Keratinocyte (primary cell): ENCODE measurements around the gene CLCN2. TPM values are rescaled to one million over a fixed set of nuclear protein-coding genes. Genes with fewer than 3 reads are reported as not detected.

Source experiments
- DNase-seq: peaks from one replicate; pipeline ENCODE4 v3.0.0-alpha.2; 2011; ENCODE audit warnings: low read depth, missing footprints, low spot score
- FAIRE-seq: peaks from 2 replicates; lab custom pipeline; 2011; peaks lifted over from hg19 to GRCh38; lab: Jason Lieb, UNC
- H2AFZ ChIP-seq: 2 replicates; pipeline ENCODE4 v1.6.0; 2012; ENCODE audit warnings: low read length, control low read depth, inconsistent platforms; ENCODE audit not compliant: control insufficient read depth
- H3K27ac ChIP-seq: 2 replicates; pipeline ENCODE4 v1.5.1; 2011; ENCODE audit warnings: low read length; ENCODE audit not compliant: control insufficient read depth, insufficient read depth
- H3K27me3 ChIP-seq: 3 replicates; pipeline ENCODE4 v1.6.0; 2011; ENCODE audit warnings: low read length; ENCODE audit not compliant: control insufficient read depth, insufficient read depth; ENCODE audit errors: extremely low read depth
- H3K36me3 ChIP-seq, 2 experiments: 2 replicates in 1 of 2; 3 replicates in 1 of 2; pipeline ENCODE4 v1.5.1; 2011; ENCODE audit warnings: low read length in 2 of 2, mild to moderate bottlenecking in 1 of 2; ENCODE audit not compliant: control insufficient read depth in 2 of 2, insufficient read depth in 2 of 2; ENCODE audit errors: extremely low read depth in 1 of 2
- H3K4me1 ChIP-seq: 3 replicates; pipeline ENCODE4 v1.5.1; 2011; ENCODE audit warnings: low read length; ENCODE audit not compliant: control insufficient read depth, insufficient read depth; ENCODE audit errors: extremely low read depth
- H3K4me2 ChIP-seq: 3 replicates; pipeline ENCODE4 v1.6.0; 2011; ENCODE audit warnings: low read depth, low read length; ENCODE audit not compliant: control insufficient read depth, insufficient read depth; ENCODE audit errors: extremely low read depth
- H3K4me3 ChIP-seq, 3 experiments: fragments of 200-600 bp in 1 of 3; sonication (generic) in 1 of 3; 2 replicates in 2 of 3; 3 replicates in 1 of 3; pipeline ENCODE4 v1.5.1; 2011 to 2016; ENCODE audit warnings: low read length in 3 of 3, mild to moderate bottlenecking in 3 of 3, control low read depth in 2 of 3, inconsistent platforms in 1 of 3, low read depth in 1 of 3, mixed read lengths in 1 of 3, mixed run types in 1 of 3, moderate library complexity in 1 of 3; ENCODE audit not compliant: control insufficient read depth in 2 of 3, insufficient read depth in 2 of 3; ENCODE audit errors: extremely low read depth in 1 of 3
- H3K79me2 ChIP-seq: 2 replicates; pipeline ENCODE4 v1.6.0; 2012; ENCODE audit warnings: low read length; ENCODE audit not compliant: control insufficient read depth, insufficient read depth
- H3K9ac ChIP-seq: 3 replicates; pipeline ENCODE4 v1.6.0; 2011; ENCODE audit warnings: low read length; ENCODE audit not compliant: control insufficient read depth, insufficient read depth; ENCODE audit errors: extremely low read depth
- H3K9me1 ChIP-seq: 3 replicates; pipeline ENCODE4 v1.6.0; 2011; ENCODE audit warnings: low read length; ENCODE audit not compliant: control insufficient read depth, insufficient read depth; ENCODE audit errors: extremely low read depth
- H3K9me3 ChIP-seq: 2 replicates; pipeline ENCODE4 v1.5.1; 2012; ENCODE audit warnings: low read depth, low read length; ENCODE audit not compliant: control insufficient read depth
- H4K20me1 ChIP-seq: 3 replicates; pipeline ENCODE4 v1.6.0; 2011; ENCODE audit warnings: low read length; ENCODE audit not compliant: control insufficient read depth, insufficient read depth; ENCODE audit errors: extremely low read depth
- EZH2 ChIP-seq: IDR thresholded peaks from one replicate; pipeline ENCODE4 v1.6.1; 2012; ENCODE audit warnings: inconsistent platforms, mild to moderate bottlenecking, low read length, moderate library complexity
- dilution Hi-C: fragments of 300-500 bp; cut with MboI; formaldehyde crosslinking; loops from one replicate; pipeline ENCODE4 v1.7.0; 2020; ENCODE audit warnings: low sequenced_read_pairs; ENCODE audit not compliant: extremely low pct_ligation_motif_present
- polyA plus RNA-seq, 5 experiments: library from polyadenylated mRNA; depleted of rRNA in 3 of 5; stranded (reverse) in 3 of 5; stranded (forward) in 1 of 5; unstranded in 1 of 5; fragments of >200 nt; gene quantifications; 1 replicate in 1 of 5; 2 replicates in 3 of 5; 3 replicates in 1 of 5; pipeline versions ENCODE4 v1.2.1 to v1.2.3, GENCODE V29; 2011 to 2012; ENCODE audit warnings: missing spikeins in 2 of 5, low read depth in 1 of 5, low replicate concordance in 1 of 5
- TF ChIP-seq, protein P1 (sequence below), 3 experiments: IDR thresholded peaks in 1 of 3; conservative IDR thresholded peaks in 1 of 3; optimal IDR thresholded peaks in 1 of 3; 2 replicates in 2 of 3; 3 replicates in 1 of 3; pipeline versions ENCODE3 to v1.5.1; 2011; ENCODE audit warnings: low read length in 3 of 3, mild to moderate bottlenecking in 3 of 3, moderate library complexity in 2 of 3, control low read depth in 1 of 3, inconsistent platforms in 1 of 3; ENCODE audit not compliant: insufficient read depth in 2 of 3; ENCODE audit errors: extremely low read depth in 1 of 3

Gene CLCN2
- polyA plus RNA-seq, 1 donor (not counting 4 experiments of a cell fraction or from before 2014, with no cell fraction given) = 3.1 TPM

DNA sequence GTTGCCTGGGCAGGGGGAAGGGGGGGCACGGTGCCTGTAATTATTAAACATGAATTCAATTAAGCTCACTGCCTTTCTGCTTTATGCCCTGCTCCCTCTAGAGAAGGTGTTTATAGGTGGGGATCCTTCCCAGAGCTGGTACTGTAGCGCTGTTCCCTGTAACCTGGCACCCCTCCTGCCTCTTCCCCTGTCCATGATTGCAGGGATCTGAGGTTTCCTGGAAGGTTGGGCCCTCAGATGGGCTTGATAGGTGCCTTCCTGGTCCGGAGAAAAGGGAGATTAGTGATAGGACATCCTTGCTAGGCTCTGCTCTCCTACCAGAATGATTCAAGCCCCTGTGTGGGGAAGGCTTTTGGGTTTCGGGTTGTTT, 26.1 kb downstream of the CLCN2 start:
- H4K20me1 ChIP-seq = peaks cover 14% of the 10 kb centered on the region
- dilution Hi-C loops = no loop called here

GRCh38 chr3:184334470-184335158, 26.8 kb downstream of the CLCN2 start:
- Histone ChIP-seq H3K36me3 (peaks cover 36 to 40% of the 10 kb centered on the region in 2 experiments), H3K27me3 (no peaks in the 10 kb centered on the region), H3K9me1 (peaks cover 3% of the 10 kb centered on the region), H3K4me1 (peaks cover 83% of the 10 kb centered on the region), H3K4me2 (peak overlapping the region; percentile 15), H3K27ac (peak overlapping the region; percentile 85), H3K4me3 (no peak overlapping the region), H3K9ac (peak overlapping the region; percentile 88), H3K79me2 (peaks cover 23% of the 10 kb centered on the region), H2AFZ (no peak overlapping the region), H4K20me1 (peaks cover 14% of the 10 kb centered on the region), H3K9me3 (no peaks in the 10 kb centered on the region)
- dilution Hi-C loops = no loop called here
- TF ChIP-seq, protein P1, sequence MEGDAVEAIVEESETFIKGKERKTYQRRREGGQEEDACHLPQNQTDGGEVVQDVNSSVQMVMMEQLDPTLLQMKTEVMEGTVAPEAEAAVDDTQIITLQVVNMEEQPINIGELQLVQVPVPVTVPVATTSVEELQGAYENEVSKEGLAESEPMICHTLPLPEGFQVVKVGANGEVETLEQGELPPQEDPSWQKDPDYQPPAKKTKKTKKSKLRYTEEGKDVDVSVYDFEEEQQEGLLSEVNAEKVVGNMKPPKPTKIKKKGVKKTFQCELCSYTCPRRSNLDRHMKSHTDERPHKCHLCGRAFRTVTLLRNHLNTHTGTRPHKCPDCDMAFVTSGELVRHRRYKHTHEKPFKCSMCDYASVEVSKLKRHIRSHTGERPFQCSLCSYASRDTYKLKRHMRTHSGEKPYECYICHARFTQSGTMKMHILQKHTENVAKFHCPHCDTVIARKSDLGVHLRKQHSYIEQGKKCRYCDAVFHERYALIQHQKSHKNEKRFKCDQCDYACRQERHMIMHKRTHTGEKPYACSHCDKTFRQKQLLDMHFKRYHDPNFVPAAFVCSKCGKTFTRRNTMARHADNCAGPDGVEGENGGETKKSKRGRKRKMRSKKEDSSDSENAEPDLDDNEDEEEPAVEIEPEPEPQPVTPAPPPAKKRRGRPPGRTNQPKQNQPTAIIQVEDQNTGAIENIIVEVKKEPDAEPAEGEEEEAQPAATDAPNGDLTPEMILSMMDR (optimal IDR thresholded peaks at IDR 0.05 in 1 of 3, IDR thresholded peaks at IDR 0.05 in 1 of 3, conservative IDR thresholded peaks at IDR 0.05 in 1 of 3; ENCODE audit: extremely low read depth in 1 of 3, insufficient read depth in 2 of 3, low read length in 3 of 3) = no peak
- TF ChIP-seq EZH2 = no peak
- no peak for DNase-seq
- FAIRE-seq = peak; percentile 79

More for the DNA sequence above, 26.1 kb downstream of the CLCN2 start:
- Histone ChIP-seq H2AFZ (no peak overlapping the region), H3K27me3 (no peaks in the 10 kb centered on the region), H3K4me1 (peaks cover 85% of the 10 kb centered on the region), H3K36me3 (peaks cover 34 to 37% of the 10 kb centered on the region in 2 experiments), H3K9me3 (no peaks in the 10 kb centered on the region), H3K9ac (peak overlapping the region; percentile 88), H3K4me2 (peak overlapping the region; percentile 45), H3K4me3 (peak overlapping the region in 1 of 3 experiments; percentile 78), H3K79me2 (peaks cover 25% of the 10 kb centered on the region), H3K27ac (peak overlapping the region; percentile 85), H3K9me1 (peaks cover 3% of the 10 kb centered on the region)
- FAIRE-seq (no peak), DNase-seq (no peak)
- TF ChIP-seq EZH2 = no peak
- TF ChIP-seq, protein P1 (optimal IDR thresholded peaks at IDR 0.05 in 1 of 3, IDR thresholded peaks at IDR 0.05 in 1 of 3, conservative IDR thresholded peaks at IDR 0.05 in 1 of 3; ENCODE audit: extremely low read depth in 1 of 3, insufficient read depth in 2 of 3, low read length in 3 of 3) = no peak
